ENCODE measurements around the gene NEDD4L.

The NEDD4L gene

DNA sequence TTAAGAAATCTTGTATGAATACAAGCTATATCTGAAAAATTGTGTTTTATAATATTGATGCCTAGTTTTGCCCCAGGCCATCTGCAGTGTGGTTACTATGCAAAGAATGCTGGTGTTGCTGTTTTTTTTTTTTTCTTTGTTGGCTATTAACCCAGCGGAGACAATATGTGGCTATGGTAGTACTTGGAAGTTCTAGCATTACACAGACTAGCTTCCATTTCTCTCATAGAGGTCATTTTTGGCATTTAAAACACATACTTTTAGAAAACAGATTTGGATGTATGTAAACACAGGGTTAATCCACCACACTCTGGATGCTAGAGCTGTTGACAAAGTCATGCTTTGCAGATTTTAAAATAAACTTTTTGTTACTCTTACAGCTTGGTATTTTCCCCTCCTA is 209.8 kb downstream of the NEDD4L start:
- CTCF ChIA-PET = no interaction called here
- POLR2A ChIA-PET = no interaction called here
- TF ChIP-seq FOXA1 (IDR thresholded peaks at IDR 0.05) (no peak), SUZ12 (IDR thresholded peaks at IDR 0.05) (no peak), SP1 (IDR thresholded peaks at IDR 0.05) (no peak), TARDBP (IDR thresholded peaks at IDR 0.05) (no peak), ELF4 (IDR thresholded peaks at IDR 0.05) (no peak), NFRKB (IDR thresholded peaks at IDR 0.05) (no peak), FOXK2 (IDR thresholded peaks at IDR 0.05) (no peak), CTBP1 (IDR thresholded peaks at IDR 0.05; ENCODE audit: borderline replicate concordance) (no peak), L3MBTL2 (conservative IDR thresholded peaks at IDR 0.05) (no peak), BHLHE40 (IDR thresholded peaks at IDR 0.05; ENCODE audit: borderline replicate concordance) (no peak), FOXM1 (IDR thresholded peaks at IDR 0.05; ENCODE audit: borderline replicate concordance) (no peak)
- TF ChIP-seq, protein P1, sequence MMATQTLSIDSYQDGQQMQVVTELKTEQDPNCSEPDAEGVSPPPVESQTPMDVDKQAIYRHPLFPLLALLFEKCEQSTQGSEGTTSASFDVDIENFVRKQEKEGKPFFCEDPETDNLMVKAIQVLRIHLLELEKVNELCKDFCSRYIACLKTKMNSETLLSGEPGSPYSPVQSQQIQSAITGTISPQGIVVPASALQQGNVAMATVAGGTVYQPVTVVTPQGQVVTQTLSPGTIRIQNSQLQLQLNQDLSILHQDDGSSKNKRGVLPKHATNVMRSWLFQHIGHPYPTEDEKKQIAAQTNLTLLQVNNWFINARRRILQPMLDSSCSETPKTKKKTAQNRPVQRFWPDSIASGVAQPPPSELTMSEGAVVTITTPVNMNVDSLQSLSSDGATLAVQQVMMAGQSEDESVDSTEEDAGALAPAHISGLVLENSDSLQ (IDR thresholded peaks at IDR 0.05) = no peak
- DNase-seq (ENCODE audit: extremely low spot score) = no peak

DNA sequence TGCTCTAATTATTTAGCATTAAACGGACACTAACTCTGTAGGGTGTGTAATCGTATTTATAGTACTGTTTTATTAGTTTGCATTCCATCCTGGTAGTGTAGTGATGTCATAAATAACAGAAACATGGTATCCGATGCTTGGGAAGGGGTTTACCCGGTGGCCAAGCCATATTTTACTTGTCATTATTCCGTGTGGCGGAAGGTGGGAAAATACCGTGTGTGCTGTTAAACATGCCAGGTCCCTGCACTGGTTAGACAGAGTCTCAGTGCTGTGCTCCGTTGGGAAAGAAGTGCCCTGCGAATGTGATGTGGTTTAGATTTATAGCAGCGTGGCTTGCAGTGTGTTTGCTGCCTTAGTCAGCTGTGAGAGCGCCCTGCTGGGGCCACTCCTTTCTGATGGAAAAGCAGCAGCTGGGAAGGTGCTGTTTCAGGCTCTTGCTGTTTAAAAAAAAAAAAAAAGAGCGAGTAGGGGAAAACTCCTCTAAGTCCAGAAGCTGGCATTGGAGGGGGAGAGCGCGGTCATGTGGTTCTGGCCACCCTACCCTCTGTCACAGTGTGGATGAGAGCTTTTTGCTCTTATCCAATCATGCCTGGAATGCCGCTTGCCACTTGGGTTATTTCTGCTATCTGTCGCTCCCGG is 211.0 kb downstream of the NEDD4L start:
- ChIA-PET POLR2A (no interaction called here), CTCF (no interaction called here)
- peak; percentile 32 for DNase-seq (ENCODE audit: extremely low spot score)
- no peak for TF ChIP-seq FOXM1 (IDR thresholded peaks at IDR 0.05; ENCODE audit: borderline replicate concordance)
- TF ChIP-seq FOXA1 (IDR thresholded peaks at IDR 0.05) = no peak
- TF ChIP-seq L3MBTL2 (conservative IDR thresholded peaks at IDR 0.05) = 0 out of 2 replicates have a peak, but pooled peaks have one; percentile 19
- no peak for TF ChIP-seq HDGF (IDR thresholded peaks at IDR 0.05; ENCODE audit: borderline replicate concordance)
- TF ChIP-seq ZNF384 (IDR thresholded peaks at IDR 0.05) = peak; percentile 71
- no peak for TF ChIP-seq FOXK2 (IDR thresholded peaks at IDR 0.05)
- TF ChIP-seq, protein P1 (IDR thresholded peaks at IDR 0.05) = peak; percentile 60
- TF ChIP-seq SUZ12 (IDR thresholded peaks at IDR 0.05) = no peak

DNA sequence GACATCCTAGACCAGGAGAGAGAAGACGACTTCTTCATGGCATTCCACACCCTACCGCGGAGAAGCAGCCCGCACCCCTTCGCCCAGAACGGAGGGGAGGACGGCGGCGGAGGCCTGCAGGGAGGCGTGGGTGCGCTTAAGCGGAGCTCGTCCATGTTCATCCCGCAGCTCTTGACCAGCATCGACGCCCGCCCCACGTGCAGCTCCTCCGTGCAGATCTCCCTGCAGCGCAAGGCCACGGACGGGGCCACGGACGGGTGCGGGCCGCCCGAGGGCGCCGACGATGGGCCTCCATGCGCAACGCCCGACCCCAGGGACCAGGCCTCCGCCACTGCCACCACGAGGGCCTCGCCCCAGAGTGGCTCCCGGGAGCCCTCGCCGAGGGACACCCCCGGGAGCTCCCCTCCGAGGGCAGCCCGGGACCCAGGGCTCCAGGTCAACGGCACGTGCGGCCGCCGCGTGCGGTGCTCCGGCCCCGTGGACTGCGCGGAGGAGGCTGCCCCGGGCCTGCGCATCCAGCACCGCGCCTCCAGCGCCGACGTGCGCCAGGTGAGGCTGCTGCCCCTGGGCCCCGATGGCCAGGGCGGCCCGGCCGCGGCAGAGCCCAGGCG is 211.8 kb downstream of the NEDD4L start:
- DNase-seq (ENCODE audit: extremely low spot score) = no peak
- CTCF ChIA-PET = no interaction called here
- POLR2A ChIA-PET = no interaction called here
- TF ChIP-seq BHLHE40 (IDR thresholded peaks at IDR 0.05; ENCODE audit: borderline replicate concordance) = no peak
- no peak for TF ChIP-seq L3MBTL2 (conservative IDR thresholded peaks at IDR 0.05)
- no peak for TF ChIP-seq SP1 (IDR thresholded peaks at IDR 0.05)
- TF ChIP-seq ZNF384 (IDR thresholded peaks at IDR 0.05) = no peak
- no peak for TF ChIP-seq ELF4 (IDR thresholded peaks at IDR 0.05)
- no peak for TF ChIP-seq FOXM1 (IDR thresholded peaks at IDR 0.05; ENCODE audit: borderline replicate concordance)
- no peak for TF ChIP-seq TARDBP (IDR thresholded peaks at IDR 0.05)
- TF ChIP-seq, protein P1 (IDR thresholded peaks at IDR 0.05) = no peak
- no peak for TF ChIP-seq HDGF (IDR thresholded peaks at IDR 0.05; ENCODE audit: borderline replicate concordance)
- TF ChIP-seq CTBP1 (IDR thresholded peaks at IDR 0.05; ENCODE audit: borderline replicate concordance) = no peak
- TF ChIP-seq FOXA1 (IDR thresholded peaks at IDR 0.05) = no peak
- no peak for TF ChIP-seq NFRKB (IDR thresholded peaks at IDR 0.05)
- no peak for TF ChIP-seq ARNT (IDR thresholded peaks at IDR 0.05)
- no peak for TF ChIP-seq LEF1 (IDR thresholded peaks at IDR 0.05; ENCODE audit: borderline replicate concordance)
- no peak for TF ChIP-seq SUZ12 (IDR thresholded peaks at IDR 0.05)

DNA sequence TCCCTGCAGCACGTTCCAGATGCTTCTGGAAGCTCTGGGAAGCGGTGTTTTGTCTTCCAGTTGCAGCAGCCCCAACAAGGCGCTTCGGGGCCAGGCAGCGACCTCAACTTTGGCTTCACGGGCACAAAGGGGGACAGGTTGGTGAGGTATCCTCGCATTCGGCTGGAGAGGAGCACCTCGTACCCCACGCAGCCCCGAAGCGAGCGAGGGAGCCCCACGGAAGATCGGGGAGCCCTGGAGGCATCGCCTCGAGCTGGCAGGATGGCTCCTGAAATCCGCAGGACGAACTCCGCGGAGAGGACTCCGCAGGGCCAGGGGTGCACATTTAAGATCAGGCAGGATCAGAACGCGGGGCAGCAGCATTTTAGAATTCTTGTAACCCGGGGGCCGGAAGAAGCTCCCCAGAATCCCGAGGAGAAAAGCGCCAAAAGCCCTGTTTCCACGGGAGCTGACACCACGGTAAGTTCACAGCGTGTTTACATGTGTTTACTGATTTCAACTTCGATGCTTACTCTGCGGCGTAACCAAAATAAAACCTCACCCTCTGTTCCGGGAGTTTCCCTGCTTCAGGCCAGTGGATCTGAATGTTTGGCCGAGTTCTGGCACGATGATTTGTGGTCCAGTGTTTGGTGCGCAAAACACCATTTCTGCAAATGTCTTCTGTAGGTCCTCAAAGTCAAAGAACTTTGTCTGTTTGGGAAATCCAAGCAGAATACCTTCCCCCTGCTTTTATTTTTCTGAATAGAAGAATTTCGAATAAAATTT is 212.5 kb downstream of the NEDD4L start:
- CTCF ChIA-PET = no interaction called here
- no peak for TF ChIP-seq FOXK2 (IDR thresholded peaks at IDR 0.05)
- TF ChIP-seq ARNT (IDR thresholded peaks at IDR 0.05) = no peak
- TF ChIP-seq LEF1 (IDR thresholded peaks at IDR 0.05; ENCODE audit: borderline replicate concordance) = no peak
- no peak for TF ChIP-seq HDGF (IDR thresholded peaks at IDR 0.05; ENCODE audit: borderline replicate concordance)
- no peak for TF ChIP-seq L3MBTL2 (conservative IDR thresholded peaks at IDR 0.05)
- TF ChIP-seq NFRKB (IDR thresholded peaks at IDR 0.05) = no peak
- no peak for TF ChIP-seq FOXA1 (IDR thresholded peaks at IDR 0.05)
- no peak for TF ChIP-seq SUZ12 (IDR thresholded peaks at IDR 0.05)
- TF ChIP-seq ZNF384 (IDR thresholded peaks at IDR 0.05) = no peak
- TF ChIP-seq SP1 (IDR thresholded peaks at IDR 0.05) = no peak
- TF ChIP-seq FOXM1 (IDR thresholded peaks at IDR 0.05; ENCODE audit: borderline replicate concordance) = no peak
- no peak for TF ChIP-seq CTBP1 (IDR thresholded peaks at IDR 0.05; ENCODE audit: borderline replicate concordance)
- TF ChIP-seq BHLHE40 (IDR thresholded peaks at IDR 0.05; ENCODE audit: borderline replicate concordance) = no peak
- POLR2A ChIA-PET = no interaction called here
- DNase-seq (ENCODE audit: extremely low spot score) = no peak

DNA sequence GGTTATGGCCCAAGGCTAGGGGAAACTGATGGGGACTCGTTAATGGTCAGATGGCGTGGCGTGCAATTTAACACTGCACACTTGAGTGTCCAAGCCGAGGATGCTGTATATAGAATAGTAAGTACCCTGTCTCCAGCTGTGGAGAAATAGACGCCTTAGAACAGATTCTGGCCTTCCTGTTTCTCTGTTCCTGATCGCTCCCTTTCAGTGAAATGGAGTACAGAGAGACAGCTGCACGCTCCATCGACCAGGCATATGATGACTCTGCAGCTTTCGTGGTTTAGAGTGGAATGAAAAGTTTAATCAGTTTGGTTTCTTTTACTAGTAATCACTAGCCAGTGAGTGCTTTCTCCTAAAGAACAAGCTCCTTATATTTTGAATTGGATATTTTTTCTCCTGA is 213.4 kb downstream of the NEDD4L start:
- CTCF ChIA-PET = no interaction called here
- no peak for TF ChIP-seq FOXM1 (IDR thresholded peaks at IDR 0.05; ENCODE audit: borderline replicate concordance)
- TF ChIP-seq ELF4 (IDR thresholded peaks at IDR 0.05) = no peak
- TF ChIP-seq BHLHE40 (IDR thresholded peaks at IDR 0.05; ENCODE audit: borderline replicate concordance) = no peak
- TF ChIP-seq FOXK2 (IDR thresholded peaks at IDR 0.05) = no peak
- no peak for TF ChIP-seq HDGF (IDR thresholded peaks at IDR 0.05; ENCODE audit: borderline replicate concordance)
- TF ChIP-seq SUZ12 (IDR thresholded peaks at IDR 0.05) = no peak
- TF ChIP-seq LEF1 (IDR thresholded peaks at IDR 0.05; ENCODE audit: borderline replicate concordance) = no peak
- TF ChIP-seq, protein P1 (IDR thresholded peaks at IDR 0.05) = no peak
- no peak for TF ChIP-seq ZNF384 (IDR thresholded peaks at IDR 0.05)
- no peak for TF ChIP-seq CTBP1 (IDR thresholded peaks at IDR 0.05; ENCODE audit: borderline replicate concordance)
- TF ChIP-seq FOXA1 (IDR thresholded peaks at IDR 0.05) = no peak
- no peak for TF ChIP-seq TARDBP (IDR thresholded peaks at IDR 0.05)
- TF ChIP-seq NFRKB (IDR thresholded peaks at IDR 0.05) = no peak
- no peak for TF ChIP-seq SP1 (IDR thresholded peaks at IDR 0.05)
- TF ChIP-seq L3MBTL2 (conservative IDR thresholded peaks at IDR 0.05) = no peak
- no peak for TF ChIP-seq ARNT (IDR thresholded peaks at IDR 0.05)
- POLR2A ChIA-PET = no interaction called here
- DNase-seq (ENCODE audit: extremely low spot score) = no peak
